ENCODE data around the gene CLIP2.

Gene CLIP2

GRCh38 chr7:74404388-74404700, 115.1 kb downstream of the CLIP2 start:
- peaks cover 9% of the 10 kb centered on the region for H3K4me1 Mint-ChIP-seq
- H3K9me3 Mint-ChIP-seq = no peaks in the 10 kb centered on the region
- TF ChIP-seq CTCF (IDR thresholded peaks at IDR 0.05) = no peak
- no peak overlapping the region for H3K27ac Mint-ChIP-seq
- DNase-seq = no peak
- H3K36me3 Mint-ChIP-seq (ENCODE audit: low read depth) = peaks cover 10% of the 10 kb centered on the region
- H3K27me3 Mint-ChIP-seq (ENCODE audit: low read depth, poor library complexity) = peaks cover 14% of the 10 kb centered on the region
- H3K4me3 Mint-ChIP-seq = no peak overlapping the region

- Mint-ChIP-seq H3K27me3 (ENCODE audit: low read depth, poor library complexity) (peaks cover 14% of the 10 kb centered on the region), H3K36me3 (ENCODE audit: low read depth) (peaks cover 10% of the 10 kb centered on the region), H3K9me3 (no peaks in the 10 kb centered on the region), H3K27ac (no peak overlapping the region), H3K4me3 (no peak overlapping the region), H3K4me1 (peaks cover 9% of the 10 kb centered on the region)
- DNase-seq = no peak
- no peak for TF ChIP-seq CTCF (IDR thresholded peaks at IDR 0.05)
Observed at GRCh38 chr7:74404741-74405140, 115.5 kb downstream of the CLIP2 start.

GRCh38 chr7:74405191-74405898, 116.1 kb downstream of the CLIP2 start:
- DNase-seq = peak; percentile 66
- Mint-ChIP-seq H3K36me3 (ENCODE audit: low read depth) (peaks cover 10% of the 10 kb centered on the region), H3K27ac (no peak overlapping the region), H3K4me1 (peaks cover 9% of the 10 kb centered on the region), H3K27me3 (ENCODE audit: low read depth, poor library complexity) (peaks cover 17% of the 10 kb centered on the region), H3K9me3 (no peaks in the 10 kb centered on the region), H3K4me3 (no peak overlapping the region)
- TF ChIP-seq CTCF (IDR thresholded peaks at IDR 0.05) = peak; percentile 66

- Mint-ChIP-seq H3K27me3 (ENCODE audit: low read depth, poor library complexity) (peaks cover 17% of the 10 kb centered on the region), H3K27ac (no peak overlapping the region), H3K36me3 (ENCODE audit: low read depth) (peaks cover 10% of the 10 kb centered on the region), H3K9me3 (no peaks in the 10 kb centered on the region), H3K4me1 (peaks cover 9% of the 10 kb centered on the region), H3K4me3 (no peak overlapping the region)
- no peak for TF ChIP-seq CTCF (IDR thresholded peaks at IDR 0.05)
- DNase-seq = no peak
Observed at GRCh38 chr7:74405899-74406512, 116.8 kb downstream of the CLIP2 start.

- Mint-ChIP-seq H3K36me3 (ENCODE audit: low read depth) (peaks cover 5% of the 10 kb centered on the region), H3K27ac (no peak overlapping the region), H3K4me1 (peaks cover 9% of the 10 kb centered on the region), H3K27me3 (ENCODE audit: low read depth, poor library complexity) (peaks cover 17% of the 10 kb centered on the region), H3K4me3 (no peak overlapping the region), H3K9me3 (no peaks in the 10 kb centered on the region)
- no peak for TF ChIP-seq CTCF (IDR thresholded peaks at IDR 0.05)
- no peak for DNase-seq
Observed at GRCh38 chr7:74407958-74408357, 118.8 kb downstream of the CLIP2 start.

GRCh38 chr7:74409571-74409970, 120.4 kb downstream of the CLIP2 start:
- Mint-ChIP-seq H3K27me3 (ENCODE audit: low read depth, poor library complexity) (peaks cover 13% of the 10 kb centered on the region), H3K27ac (no peak overlapping the region), H3K36me3 (ENCODE audit: low read depth) (no peaks in the 10 kb centered on the region), H3K4me3 (no peak overlapping the region), H3K4me1 (peaks cover 9% of the 10 kb centered on the region), H3K9me3 (no peaks in the 10 kb centered on the region)
- DNase-seq = no peak
- no peak for TF ChIP-seq CTCF (IDR thresholded peaks at IDR 0.05)
